CD4-positive, alpha-beta T cell treated with Interleukin-17A for 4 hours (primary cell): Measurements from ENCODE around the gene NCOA6.

Experiments
- DNase-seq: peaks from one replicate; pipeline ENCODE4 v3.0.0-alpha.2; 2020; ENCODE audit warnings: mixed read lengths

Gene NCOA6

DNA sequence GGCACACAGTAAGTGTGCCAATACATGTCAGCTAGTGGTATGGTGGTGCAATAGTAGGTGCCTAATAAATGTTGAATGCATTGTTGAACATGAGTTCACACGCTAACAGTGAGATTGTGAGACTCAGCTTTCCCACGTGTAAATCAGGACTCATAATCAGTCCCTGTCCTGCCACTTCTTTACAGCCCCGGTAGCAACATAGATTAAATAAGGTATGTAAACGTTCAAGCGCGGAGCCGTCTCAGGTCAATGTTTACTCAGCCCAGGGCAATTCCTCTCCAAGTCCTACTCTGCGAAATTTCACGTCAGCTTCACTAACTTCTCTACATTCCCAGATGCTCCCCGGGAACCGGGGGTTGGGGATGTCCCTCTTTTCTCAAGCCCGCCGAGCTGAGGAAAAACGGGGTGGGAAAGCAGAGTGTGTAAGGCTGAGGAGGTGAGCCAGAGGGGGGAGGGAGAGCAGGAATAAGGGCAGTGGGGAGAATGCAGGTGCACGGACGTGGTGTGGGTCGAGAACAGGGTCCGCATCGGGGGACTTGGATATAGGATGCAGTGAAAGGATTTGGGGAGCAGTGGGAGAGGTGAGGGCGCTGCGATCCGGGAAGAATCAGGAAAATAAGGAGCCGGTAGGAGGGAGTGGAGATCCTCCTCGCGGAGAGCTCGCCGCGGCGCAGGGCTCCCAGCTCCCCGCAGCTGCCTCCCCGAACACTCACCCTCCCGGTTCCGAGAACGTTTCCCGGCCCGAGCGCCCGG lies 121.9 kb downstream of the NCOA6 start:
- DNase-seq, result peak; percentile 23

DNA sequence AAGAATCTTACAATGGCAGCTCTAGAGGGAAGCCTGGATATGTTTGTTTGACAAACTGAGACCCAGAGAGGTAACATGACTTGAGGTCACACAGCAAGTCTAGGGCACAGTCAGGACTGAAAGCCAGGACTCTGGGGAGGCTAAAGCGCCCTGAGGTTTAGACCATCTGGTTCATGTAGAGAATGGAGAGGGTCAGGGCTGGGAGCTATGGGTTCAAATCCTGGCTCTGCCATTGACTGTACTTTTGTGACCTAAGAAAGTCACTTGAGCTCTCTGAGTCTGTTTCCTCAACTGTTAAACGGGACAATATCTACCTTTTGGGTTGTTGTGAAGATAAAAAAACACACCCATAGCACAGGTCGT lies 122.4 kb downstream of the NCOA6 start:
- no peak for DNase-seq

DNA sequence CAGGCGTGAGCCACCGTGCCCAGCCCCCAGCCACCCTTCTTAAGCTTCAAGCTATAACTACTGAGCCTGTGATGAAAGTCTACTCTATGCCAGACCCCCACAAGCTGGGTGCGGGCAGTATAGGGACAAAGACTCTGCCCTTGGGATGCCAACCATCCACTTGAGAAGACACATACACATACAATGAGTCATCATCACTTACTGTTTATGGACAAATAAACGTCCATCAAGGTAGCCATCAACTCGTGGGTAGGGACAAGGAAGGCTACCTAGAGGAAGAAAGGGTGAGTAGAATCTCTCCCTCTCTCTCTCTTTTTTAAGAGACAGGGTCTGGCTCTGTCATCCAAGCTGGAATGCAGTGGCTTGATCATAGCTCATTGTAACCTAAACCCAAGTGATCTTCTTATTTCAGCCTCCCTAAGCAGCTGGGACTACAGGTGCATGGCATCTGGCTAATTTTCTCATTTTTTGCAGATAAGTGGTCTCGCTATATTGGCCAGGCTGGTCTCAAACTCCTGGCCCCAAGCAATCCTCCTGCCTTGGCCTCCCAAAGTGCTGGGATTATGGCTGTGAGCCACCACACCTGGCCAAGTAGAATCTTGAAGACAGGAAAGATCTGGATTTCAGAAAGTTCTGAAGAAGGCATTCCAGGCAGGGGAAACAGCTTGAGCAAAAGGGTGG lies 123.9 kb downstream of the NCOA6 start:
- DNase-seq, result no peak

DNA sequence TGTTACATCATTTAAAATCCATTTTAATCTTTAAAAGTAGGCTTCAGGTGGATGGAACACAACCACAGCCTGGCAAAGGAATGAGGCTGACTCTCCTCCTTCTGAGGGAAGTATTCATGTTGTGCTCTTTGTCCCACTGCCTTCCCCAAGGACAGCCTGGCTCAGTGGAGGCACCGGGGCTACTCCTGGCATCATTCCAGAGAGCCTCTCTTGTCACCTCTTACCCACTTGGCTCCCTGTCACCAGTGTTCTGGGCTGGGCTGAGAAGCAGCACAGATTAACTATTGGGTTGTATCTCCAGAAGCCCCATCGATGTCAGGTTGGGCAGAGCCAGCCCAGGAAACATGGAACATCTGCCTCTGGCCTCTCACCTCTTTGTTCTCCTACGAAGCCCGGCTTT lies 132.0 kb downstream of the NCOA6 start:
- no peak for DNase-seq

DNA sequence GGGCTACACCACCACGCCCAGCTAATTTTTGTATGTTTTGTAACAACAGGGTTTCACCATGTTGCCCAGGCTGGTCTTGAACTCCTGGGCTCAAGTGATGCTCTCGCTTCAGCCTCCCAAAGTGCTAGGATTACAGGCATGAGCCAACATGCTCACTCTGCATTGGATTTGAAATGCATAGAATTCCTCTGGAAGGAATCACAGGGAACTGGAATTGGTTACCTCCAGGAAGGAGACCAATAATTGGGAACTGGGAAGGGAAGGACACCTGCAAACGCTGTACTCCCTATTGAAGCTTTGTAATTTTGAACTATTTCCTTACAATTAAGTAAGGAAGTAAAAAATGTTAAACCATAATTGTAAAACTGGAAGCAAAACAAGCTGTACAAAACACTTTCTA lies 133.6 kb downstream of the NCOA6 start:
- no peak for DNase-seq

- DNase-seq, result no peak
Observed at GRCh38 chr20:34689486-34689885, 136.0 kb downstream of the NCOA6 start.

- DNase-seq, result no peak
Observed at GRCh38 chr20:34683667-34684066, 141.8 kb downstream of the NCOA6 start.

DNA sequence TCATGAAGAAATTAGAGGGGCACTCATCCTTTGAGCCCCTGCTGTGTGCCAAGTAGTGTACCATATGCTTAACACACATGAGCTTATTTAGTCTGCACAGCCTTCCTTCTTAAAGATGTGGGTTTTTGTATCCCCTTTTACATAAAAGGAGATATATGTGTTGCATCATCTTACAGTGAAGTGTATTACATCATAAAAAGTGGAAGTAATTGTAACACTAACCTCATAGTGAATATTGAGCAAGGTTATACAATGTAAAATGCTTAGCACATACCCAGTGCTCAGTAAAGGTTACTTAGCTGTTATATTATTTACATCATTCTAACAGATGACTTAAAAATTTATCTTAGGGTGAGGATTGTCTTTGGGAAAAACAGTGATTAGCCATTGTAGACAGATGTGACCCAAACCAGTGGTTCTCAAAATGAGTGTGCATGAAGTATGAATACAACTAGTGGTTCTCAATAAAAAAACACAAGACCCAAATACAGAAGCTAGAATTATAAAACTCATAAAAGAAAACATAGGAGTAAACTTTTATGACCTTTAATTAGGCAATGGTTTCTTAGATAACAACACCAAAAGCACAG lies 144.8 kb downstream of the NCOA6 start:
- DNase-seq, result no peak

GRCh38 chr20:34676642-34677373 lies 148.6 kb downstream of the NCOA6 start, which contains the start of gene PIGU:
Gene PIGU (minus strand): TSS chr20:34677092. CDS start chr20:34677085, 7 bp downstream.
- DNase-seq, result peak; percentile 95

GRCh38 chr20:34675993-34676641 lies 149.3 kb downstream of the NCOA6 start:
- DNase-seq, result no peak

DNA sequence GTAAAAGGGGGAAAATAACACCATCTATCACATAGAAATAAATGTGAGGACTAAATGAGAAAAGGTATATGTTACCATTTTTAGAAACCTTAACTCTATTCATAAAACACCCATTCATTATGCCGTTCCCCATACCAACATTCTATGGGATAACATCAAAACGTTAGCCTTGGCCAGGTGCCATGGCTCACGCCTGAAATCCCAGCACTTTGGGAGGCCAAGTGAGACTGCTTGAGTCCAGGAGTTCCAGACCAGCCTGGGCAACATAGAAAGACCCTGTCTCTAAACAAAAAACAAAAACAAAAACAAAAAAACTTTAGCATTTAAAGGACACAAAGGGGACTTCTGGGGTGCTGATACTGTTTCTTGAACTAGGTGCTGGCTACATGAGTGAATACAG lies 149.9 kb downstream of the NCOA6 start:
- DNase-seq, result no peak

- no peak for DNase-seq
Observed at GRCh38 chr20:34673412-34673811, 152.0 kb downstream of the NCOA6 start.

- no peak for DNase-seq
Observed at GRCh38 chr20:34669094-34669493, 156.4 kb downstream of the NCOA6 start.
